Mesendoderm (in vitro differentiated cells): ENCODE measurements around the gene MTMR10.
A peak's percentile ranks its signal among the peaks of the same experiment; 100 is the strongest.

ENCODE experiments used
- DNase-seq: peaks from one replicate; pipeline ENCODE4 v3.0.0; 2013
- H2AK5ac ChIP-seq: 2 replicates; pipeline ENCODE4 v1.6.1; 2013; ENCODE audit warnings: low read length, inconsistent platforms
- H2BK120ac ChIP-seq: 2 replicates; pipeline ENCODE4 v1.6.1; 2013; ENCODE audit warnings: low read depth, mild to moderate bottlenecking, low read length, moderate library complexity, mixed read lengths
- H2BK15ac ChIP-seq: replicated peaks from 2 replicates; pipeline ENCODE4 v1.6.1; 2013; ENCODE audit warnings: low read depth, mild to moderate bottlenecking, moderate library complexity
- H2BK5ac ChIP-seq: 2 replicates; pipeline ENCODE4 v1.6.1; 2013; ENCODE audit warnings: low read length, inconsistent platforms
- H3K18ac ChIP-seq: 2 replicates; pipeline ENCODE4 v1.6.1; 2013; ENCODE audit warnings: mild to moderate bottlenecking, low read length, mixed read lengths
- H3K23ac ChIP-seq: one replicate; pipeline ENCODE4 v1.6.1; 2013; ENCODE audit warnings: low read length
- H3K27ac ChIP-seq: 2 replicates; pipeline ENCODE4 v1.5.1; 2013; ENCODE audit warnings: low read depth, mild to moderate bottlenecking, inconsistent platforms, low read length, moderate library complexity
- H3K27me3 ChIP-seq: 2 replicates; pipeline ENCODE4 v1.6.1; 2013; ENCODE audit warnings: low read length, control low read depth, mild to moderate bottlenecking, inconsistent platforms; ENCODE audit not compliant: insufficient read depth, poor library complexity
- H3K36me3 ChIP-seq: 2 replicates; pipeline ENCODE4 v1.6.1; 2013; ENCODE audit warnings: low read length, inconsistent platforms; ENCODE audit not compliant: control insufficient read depth, insufficient read depth
- H3K4ac ChIP-seq: one replicate; pipeline ENCODE4 v1.6.1; 2013; ENCODE audit warnings: low read depth, mild to moderate bottlenecking, low read length, moderate library complexity
- H3K4me1 ChIP-seq: 2 replicates; pipeline ENCODE4 v1.6.1; 2013; ENCODE audit warnings: low read depth, low read length, inconsistent platforms; ENCODE audit not compliant: control insufficient read depth
- H3K4me2 ChIP-seq: 2 replicates; pipeline ENCODE4 v1.6.1; 2013; ENCODE audit warnings: low read length
- H3K4me3 ChIP-seq: 2 replicates; pipeline ENCODE4 v1.5.1; 2013; ENCODE audit warnings: mild to moderate bottlenecking, low read length
- H3K56ac ChIP-seq: one replicate; pipeline ENCODE4 v1.6.1; 2013; ENCODE audit warnings: low read length
- H3K79me1 ChIP-seq: 2 replicates; pipeline ENCODE4 v1.6.1; 2013; ENCODE audit warnings: low read length, inconsistent platforms
- H3K79me2 ChIP-seq: 2 replicates; pipeline ENCODE4 v1.6.1; 2013; ENCODE audit warnings: mild to moderate bottlenecking, low read length; ENCODE audit not compliant: control insufficient read depth, insufficient read depth
- H3K9ac ChIP-seq: 2 replicates; pipeline ENCODE4 v1.6.1; 2013; ENCODE audit warnings: low read length, inconsistent platforms
- H4K5ac ChIP-seq: one replicate; pipeline ENCODE4 v1.6.1; 2013; ENCODE audit warnings: low read length
- H4K8ac ChIP-seq: one replicate; pipeline ENCODE4 v1.6.1; 2013; ENCODE audit warnings: low read depth, mild to moderate bottlenecking, control low read depth, low read length, moderate library complexity
- WGBS: extraction: QIAGEN DNeasy Blood & Tissue Kit; methylation state at CpG from one replicate; pipeline ENCODE4 v1.1.7; 2013; ENCODE audit warnings: low lambda C conversion rate, missing lambda C conversion rate; ENCODE audit not compliant: insufficient coverage; ENCODE audit errors: extremely low coverage; 5-methylcytosine and 5-hydroxymethylcytosine counted together

Gene MTMR10

DNA sequence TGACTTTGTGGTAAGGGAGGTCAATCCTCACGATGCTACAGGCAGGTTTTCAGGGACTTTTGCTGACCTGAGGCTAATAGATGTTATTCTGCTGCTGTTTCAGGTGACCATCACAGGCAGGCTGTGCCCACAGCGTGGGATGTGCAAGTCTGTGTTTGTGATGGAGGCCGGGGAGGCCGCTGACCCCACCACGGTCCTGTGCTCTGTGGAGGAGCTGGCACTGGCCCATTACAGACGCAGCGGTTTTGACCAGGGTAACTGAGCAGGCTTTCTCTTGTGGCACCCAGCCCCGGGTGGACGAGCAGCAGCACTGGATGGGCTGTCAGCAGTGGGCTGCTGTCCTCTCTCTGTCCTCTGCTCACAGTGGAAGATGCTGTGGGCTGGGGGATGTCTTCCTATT, 65.7 kb downstream of the MTMR10 start:
- no peak overlapping the region for H4K5ac ChIP-seq
- no peak for DNase-seq
- H3K9ac ChIP-seq: no peak overlapping the region
- H3K23ac ChIP-seq: no peak overlapping the region
- no peak overlapping the region for H3K4me3 ChIP-seq
- H3K4me1 ChIP-seq: peaks cover 4% of the 10 kb centered on the region
- no peak overlapping the region for H3K27ac ChIP-seq
- no CpG with 5 or more reads among the region's 9 CpGs for WGBS
- H3K79me1 ChIP-seq: no peaks in the 10 kb centered on the region
- no peaks in the 10 kb centered on the region for H3K79me2 ChIP-seq
- no peak overlapping the region for H4K8ac ChIP-seq
- H3K18ac ChIP-seq: no peak overlapping the region
- H2BK15ac ChIP-seq: no peak overlapping the region
- no peak overlapping the region for H3K4me2 ChIP-seq
- no peaks in the 10 kb centered on the region for H3K27me3 ChIP-seq
- no peak overlapping the region for H2BK5ac ChIP-seq
- H3K4ac ChIP-seq: no peak overlapping the region
- H2BK120ac ChIP-seq: no peak overlapping the region
- H3K56ac ChIP-seq: no peak overlapping the region
- peaks cover 11% of the 10 kb centered on the region for H3K36me3 ChIP-seq
- no peak overlapping the region for H2AK5ac ChIP-seq

- H3K36me3 ChIP-seq: peaks cover 9% of the 10 kb centered on the region
Observed at GRCh38 chr15:30924353-30924752, 67.1 kb downstream of the MTMR10 start.

DNA sequence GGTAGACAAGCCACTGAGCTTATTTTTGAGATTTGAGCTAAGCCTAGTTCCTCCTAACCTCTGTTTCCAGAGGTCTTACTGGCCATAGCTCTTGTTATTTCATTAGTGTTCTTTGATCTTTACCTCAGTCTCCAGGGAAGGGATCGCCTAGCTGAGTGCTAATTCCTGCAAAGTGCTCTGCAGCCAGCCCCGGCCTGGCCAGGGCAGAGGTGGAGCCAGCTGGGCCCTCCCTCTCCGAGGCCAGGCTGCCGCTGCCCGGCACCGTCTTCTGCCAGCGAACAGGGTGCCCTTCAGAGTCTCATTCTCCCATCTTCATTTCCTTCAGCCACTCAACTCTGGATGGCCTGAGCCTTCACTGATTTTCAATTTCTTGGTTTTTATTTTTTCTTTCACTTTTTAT, 68.0 kb downstream of the MTMR10 start:
- no CpG with 5 or more reads among the region's 7 CpGs for WGBS
- H3K56ac ChIP-seq: no peak overlapping the region
- no peak overlapping the region for H3K4me2 ChIP-seq
- no peak for DNase-seq
- no peak overlapping the region for H2BK15ac ChIP-seq
- no peak overlapping the region for H3K23ac ChIP-seq
- no peak overlapping the region for H2AK5ac ChIP-seq
- H4K8ac ChIP-seq: no peak overlapping the region
- H3K27ac ChIP-seq: peak overlapping the region; percentile 90
- H3K79me1 ChIP-seq: no peaks in the 10 kb centered on the region
- no peak overlapping the region for H2BK5ac ChIP-seq
- peaks cover 6% of the 10 kb centered on the region for H3K36me3 ChIP-seq
- no peaks in the 10 kb centered on the region for H3K27me3 ChIP-seq
- no peak overlapping the region for H4K5ac ChIP-seq
- H3K18ac ChIP-seq: peak overlapping the region; percentile 15
- no peak overlapping the region for H3K9ac ChIP-seq
- no peak overlapping the region for H3K4me3 ChIP-seq
- H3K4ac ChIP-seq: no peak overlapping the region
- H2BK120ac ChIP-seq: no peak overlapping the region
- H3K79me2 ChIP-seq: no peaks in the 10 kb centered on the region
- peaks cover 4% of the 10 kb centered on the region for H3K4me1 ChIP-seq

More at GRCh38 chr15:30924353-30924752, 67.1 kb downstream of the MTMR10 start:
- WGBS: no CpG with 5 or more reads among the region's 5 CpGs
- Histone ChIP-seq H3K56ac (no peak overlapping the region), H2BK5ac (no peak overlapping the region), H4K8ac (no peak overlapping the region), H3K4me3 (no peak overlapping the region), H3K27me3 (no peaks in the 10 kb centered on the region), H2BK15ac (no peak overlapping the region), H3K18ac (no peak overlapping the region), H3K9ac (no peak overlapping the region), H3K4me1 (peaks cover 4% of the 10 kb centered on the region), H2BK120ac (no peak overlapping the region), H3K4me2 (no peak overlapping the region), H3K23ac (no peak overlapping the region), H3K79me1 (no peaks in the 10 kb centered on the region), H2AK5ac (no peak overlapping the region), H3K4ac (no peak overlapping the region), H3K27ac (peak overlapping the region; percentile 17), H3K79me2 (no peaks in the 10 kb centered on the region), H4K5ac (no peak overlapping the region)
- DNase-seq: peak; percentile 37

DNA sequence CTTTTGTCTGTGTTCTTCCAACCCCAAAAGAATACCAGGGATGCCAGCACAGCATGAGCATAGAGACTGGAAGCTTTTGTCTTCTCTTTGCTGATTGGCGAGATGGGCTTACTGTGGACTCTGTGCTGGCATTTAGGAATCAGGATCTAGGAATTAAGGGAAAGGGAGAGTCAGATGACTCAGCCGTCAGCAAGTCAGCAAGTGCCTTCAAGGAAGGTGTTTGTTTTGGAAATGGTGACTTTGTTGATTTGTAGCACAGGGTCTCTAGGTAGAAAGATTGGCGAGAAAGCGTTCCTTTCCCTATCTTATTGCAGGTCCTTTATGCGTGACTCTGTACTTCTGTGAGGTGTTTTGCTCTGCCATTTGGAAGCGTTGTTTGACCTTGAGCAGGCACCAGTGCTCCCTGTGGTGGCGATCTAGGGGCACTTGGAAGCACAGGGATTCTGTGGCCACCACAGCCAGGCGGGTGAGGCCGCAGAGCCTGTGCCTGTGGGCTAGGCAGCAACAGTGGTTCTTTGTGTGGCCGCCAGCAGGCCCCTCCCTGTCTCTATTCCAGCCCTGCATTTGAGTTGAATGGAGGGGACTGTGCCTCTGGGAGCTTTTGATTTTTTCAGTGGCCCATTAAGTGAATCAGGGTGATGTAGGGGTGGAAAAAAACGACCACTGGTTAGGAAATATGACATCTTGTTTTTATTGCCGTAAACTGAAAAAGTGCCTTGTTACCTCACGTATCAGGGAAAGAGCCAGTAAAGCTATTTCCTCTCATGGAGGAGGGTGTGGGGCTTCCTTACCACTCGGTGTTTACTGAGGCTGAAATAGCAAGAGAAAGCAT, 68.7 kb downstream of the MTMR10 start:
- H4K8ac ChIP-seq: no peak overlapping the region
- peak overlapping the region; percentile 11 for H2BK5ac ChIP-seq
- no peak overlapping the region for H2AK5ac ChIP-seq
- no peak overlapping the region for H2BK15ac ChIP-seq
- DNase-seq: peak; percentile 98
- no peaks in the 10 kb centered on the region for H3K27me3 ChIP-seq
- peak overlapping the region; percentile 19 for H3K9ac ChIP-seq
- H3K36me3 ChIP-seq: peaks cover 7% of the 10 kb centered on the region
- H3K56ac ChIP-seq: peak overlapping the region; percentile 56
- no peak overlapping the region for H3K23ac ChIP-seq
- no peak overlapping the region for H4K5ac ChIP-seq
- WGBS: no CpG with 5 or more reads among the region's 14 CpGs
- H3K4me2 ChIP-seq: no peak overlapping the region
- no peak overlapping the region for H3K4me3 ChIP-seq
- H3K18ac ChIP-seq: peak overlapping the region; percentile 28
- H3K27ac ChIP-seq: peak overlapping the region; percentile 90
- no peak overlapping the region for H2BK120ac ChIP-seq
- H3K4me1 ChIP-seq: peaks cover 4% of the 10 kb centered on the region
- no peaks in the 10 kb centered on the region for H3K79me1 ChIP-seq
- H3K4ac ChIP-seq: no peak overlapping the region
- no peaks in the 10 kb centered on the region for H3K79me2 ChIP-seq

DNA sequence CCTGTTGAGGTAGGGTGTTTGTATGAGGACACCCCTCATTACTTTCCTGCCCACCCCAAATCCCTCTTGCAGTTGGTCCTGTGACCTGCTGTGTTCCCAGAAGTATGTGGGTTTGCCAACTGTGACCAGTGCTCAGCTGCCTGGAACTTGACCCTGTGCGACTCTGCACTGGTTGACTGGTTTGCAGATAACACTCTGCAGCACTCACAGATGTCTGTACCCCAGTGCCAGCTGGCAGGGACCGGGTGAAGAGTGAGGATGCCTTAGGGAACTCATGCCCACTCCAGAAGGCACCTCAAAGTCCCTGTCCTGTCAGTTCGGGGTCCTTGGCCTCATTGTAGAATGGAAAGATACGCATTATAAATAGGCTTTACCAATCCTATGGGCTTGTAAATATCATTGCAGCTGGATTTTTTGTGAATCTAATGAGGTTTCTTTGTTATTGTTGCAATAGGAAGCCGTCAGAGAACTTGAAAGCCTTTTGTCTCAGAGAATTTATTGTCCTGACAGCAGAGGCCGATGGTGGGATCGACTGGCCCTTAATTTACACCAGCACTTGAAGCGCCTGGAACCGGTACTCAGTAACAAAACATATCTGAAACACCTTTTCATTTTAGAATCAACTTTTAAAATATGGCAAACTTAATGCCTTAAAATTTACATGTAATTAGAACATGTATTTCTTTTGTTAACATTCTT, 69.5 kb downstream of the MTMR10 start:
- Histone ChIP-seq H2BK5ac (no peak overlapping the region), H3K79me2 (no peaks in the 10 kb centered on the region), H2BK120ac (peak overlapping the region; percentile 24), H3K56ac (peak overlapping the region; percentile 54), H3K4me2 (no peak overlapping the region), H2BK15ac (no peak overlapping the region), H3K4me3 (no peak overlapping the region), H3K23ac (no peak overlapping the region), H3K27ac (peak overlapping the region; percentile 58), H3K79me1 (no peaks in the 10 kb centered on the region), H3K4ac (no peak overlapping the region), H3K9ac (no peak overlapping the region), H3K36me3 (peaks cover 6% of the 10 kb centered on the region), H4K5ac (no peak overlapping the region), H3K4me1 (peaks cover 4% of the 10 kb centered on the region), H4K8ac (no peak overlapping the region), H2AK5ac (no peak overlapping the region), H3K27me3 (no peaks in the 10 kb centered on the region), H3K18ac (peak overlapping the region; percentile 62)
- no CpG with 5 or more reads among the region's 9 CpGs for WGBS
- DNase-seq: no peak
